SK-N-SH (cell line): ENCODE measurements around the gene GALNT11. TPM values are rescaled to one million over a fixed set of nuclear protein-coding genes. Genes with fewer than 3 reads are reported as not detected.

Experiments
- CTCF ChIA-PET: fragments of 300-600, 350-600 bp; formaldehyde crosslinking; extraction: SDS; loops from one replicate; lab custom pipeline; 2021; lab: Yijun Ruan, JAX
- POLR2A ChIA-PET: fragments of 350-600 bp; sonication (Branson Sonifier 250); formaldehyde crosslinking; extraction: SDS; loops from one replicate; lab custom pipeline; 2020; ENCODE audit warnings: antibody characterized with exemption, inconsistent platforms; lab: Yijun Ruan, JAX
- DNase-seq: peaks from one replicate; pipeline ENCODE4 v3.0.0; 2012
- H2AFZ ChIP-seq: fragments of 200-600 bp; sonication (generic); 2 replicates; pipeline ENCODE4 v1.8.1; 2016; ENCODE audit warnings: antibody characterized with exemption, mild to moderate bottlenecking, low read depth
- H3F3A ChIP-seq: fragments of 200-600 bp; sonication (generic); replicated peaks from 2 replicates; pipeline ENCODE3; 2016; ENCODE audit warnings: antibody characterized with exemption, mild to moderate bottlenecking; ENCODE audit not compliant: insufficient read depth
- H3K27ac ChIP-seq, 2 experiments: fragments of 200-500 bp in 1 of 2; fragments of 200-600 bp in 1 of 2; sonication (Bioruptor generic) in 1 of 2; sonication (generic), shearing (Covaris generic) in 1 of 2; 2 replicates each; pipeline versions ENCODE4 v1.5.1 to v1.6.1; 2014 to 2016; ENCODE audit warnings: low read depth in 2 of 2, inconsistent platforms in 1 of 2, low read length in 1 of 2, mild to moderate bottlenecking in 1 of 2, mixed read lengths in 1 of 2
- H3K27me3 ChIP-seq: fragments of 200-600 bp; sonication (generic), shearing (Covaris generic); 2 replicates; pipeline ENCODE4 v1.6.1; 2016; ENCODE audit warnings: mixed run types; ENCODE audit not compliant: insufficient read depth
- H3K36me3 ChIP-seq, 2 experiments: fragments of 200-500 bp in 1 of 2; fragments of 200-600 bp in 1 of 2; sonication (Bioruptor generic) in 1 of 2; sonication (generic) in 1 of 2; replicated peaks in 1 of 2; 2 replicates each; pipeline versions ENCODE3 to v1.5.1; 2014 to 2016; ENCODE audit warnings: low read length in 1 of 2, mild to moderate bottlenecking in 1 of 2; ENCODE audit not compliant: insufficient read depth in 2 of 2, control insufficient read depth in 1 of 2
- H3K4me1 ChIP-seq, 2 experiments: fragments of 200-500 bp in 1 of 2; fragments of 200-600 bp in 1 of 2; sonication (Bioruptor generic) in 1 of 2; sonication (generic), shearing (Covaris generic) in 1 of 2; 2 replicates each; pipeline versions ENCODE4 v1.5.1 to v1.6.1; 2014 to 2016; ENCODE audit warnings: low read depth in 1 of 2, low read length in 1 of 2, mixed run types in 1 of 2; ENCODE audit not compliant: insufficient read depth in 2 of 2, control insufficient read depth in 1 of 2
- H3K4me2 ChIP-seq: fragments of 200-600 bp; sonication (generic), shearing (Covaris generic); 2 replicates; pipeline ENCODE4 v1.6.1; 2017; ENCODE audit warnings: mixed run types
- H3K4me3 ChIP-seq, 2 experiments: fragments of 200-500 bp in 1 of 2; fragments of 200-600 bp in 1 of 2; sonication (Bioruptor generic) in 1 of 2; sonication (generic), shearing (Covaris generic) in 1 of 2; 2 replicates each; pipeline versions ENCODE4 v1.5.1 to v1.8.1; 2014 to 2016; ENCODE audit warnings: low read depth in 2 of 2, inconsistent platforms in 1 of 2, low read length in 1 of 2, mild to moderate bottlenecking in 1 of 2, mixed read lengths in 1 of 2, moderate library complexity in 1 of 2
- H3K79me2 ChIP-seq: fragments of 200-600 bp; sonication (generic); 2 replicates; pipeline ENCODE4 v1.8.1; 2017; ENCODE audit warnings: mild to moderate bottlenecking; ENCODE audit not compliant: insufficient read depth
- H3K9ac ChIP-seq: fragments of 200-600 bp; sonication (generic); 2 replicates; pipeline ENCODE4 v1.6.1; 2017; ENCODE audit warnings: mixed run types
- H3K9me2 ChIP-seq: fragments of 200-600 bp; sonication (generic); 2 replicates; pipeline ENCODE4 v1.6.1; 2017; ENCODE audit warnings: mixed run types
- H3K9me3 ChIP-seq: fragments of 200-600 bp; sonication (generic); 2 replicates; pipeline ENCODE4 v1.6.1; 2017; ENCODE audit warnings: mixed run types, mild to moderate bottlenecking, moderate library complexity
- H4K20me1 ChIP-seq: fragments of 200-600 bp; sonication (generic); 2 replicates; pipeline ENCODE4 v1.6.1; 2017; ENCODE audit warnings: mild to moderate bottlenecking, mixed run types; ENCODE audit not compliant: insufficient read depth
- CHD2 ChIP-seq: fragments of 150-350 bp; IDR thresholded peaks from 2 replicates; pipeline ENCODE4 v1.6.1; 2018; ENCODE audit warnings: low read length; ENCODE audit not compliant: partially characterized antibody
- ELF1 ChIP-seq: IDR thresholded peaks from 2 replicates; pipeline ENCODE4 v1.4.0; 2012
- FOSL2 ChIP-seq: IDR thresholded peaks from 2 replicates; pipeline ENCODE4 v1.4.0; 2012; ENCODE audit warnings: low read depth, mild to moderate bottlenecking, moderate library complexity, borderline replicate concordance
- FOXJ3 ChIP-seq: sonication (generic); formaldehyde crosslinking; IDR thresholded peaks from 2 replicates; pipeline ENCODE4 v1.5.1; 2020; ENCODE audit warnings: mild to moderate bottlenecking, missing genetic modification reagents
- FOXM1 ChIP-seq: IDR thresholded peaks from 2 replicates; pipeline ENCODE4 v1.4.0; 2012; ENCODE audit warnings: low read depth, mild to moderate bottlenecking
- GABPA ChIP-seq: IDR thresholded peaks from 2 replicates; pipeline ENCODE4 v1.4.0; 2012; ENCODE audit warnings: low read depth, mild to moderate bottlenecking
- GATA2 ChIP-seq: sonication (generic); formaldehyde crosslinking; IDR thresholded peaks from 2 replicates; pipeline ENCODE4 v1.5.0; 2020; ENCODE audit warnings: mild to moderate bottlenecking, missing genetic modification reagents
- JUND ChIP-seq: IDR thresholded peaks from 2 replicates; pipeline ENCODE4 v1.4.0; 2012
- NFIC ChIP-seq: IDR thresholded peaks from 2 replicates; pipeline ENCODE4 v1.4.0; 2012; ENCODE audit warnings: borderline replicate concordance
- RAD21 ChIP-seq: IDR thresholded peaks from 2 replicates; pipeline ENCODE4 v1.6.1; 2012; ENCODE audit warnings: mild to moderate bottlenecking, low read length
- SMC3 ChIP-seq: IDR thresholded peaks from 2 replicates; pipeline ENCODE4 v1.6.1; 2012; ENCODE audit warnings: low read depth, low read length, improper control_type of control experiment
- WGBS: methylation state at CpG from one replicate; pipeline ENCODE4 v1.1.6; 2017; ENCODE audit warnings: low lambda C conversion rate; 5-methylcytosine and 5-hydroxymethylcytosine counted together
- polyA plus RNA-seq, 3 experiments: library from polyadenylated mRNA; depleted of rRNA; stranded (reverse); fragments of >200 nt; gene quantifications; 2 replicates each; pipeline ENCODE4 v1.2.3, GENCODE V29; 2012
- TF ChIP-seq, protein P1 (sequence below): IDR thresholded peaks from 2 replicates; pipeline ENCODE4 v1.4.0; 2012; ENCODE audit warnings: low read depth, borderline replicate concordance
- TF ChIP-seq, protein P2 (sequence below): fragments of 200-600 bp; sonication (generic); IDR thresholded peaks from 2 replicates; pipeline ENCODE4 v1.6.1; 2017; ENCODE audit warnings: antibody characterized with exemption, mild to moderate bottlenecking, moderate library complexity
- TF ChIP-seq, protein P3 (sequence below): fragments of 150-350 bp; IDR thresholded peaks from 2 replicates; pipeline ENCODE4 v1.6.1; 2016; ENCODE audit warnings: mild to moderate bottlenecking, low read depth, low read length
- TF ChIP-seq, protein P4 (sequence below): IDR thresholded peaks from 2 replicates; pipeline ENCODE4 v1.6.1; 2012; ENCODE audit warnings: mild to moderate bottlenecking, low read depth, low read length, moderate library complexity
- TF ChIP-seq, protein P5 (sequence below): IDR thresholded peaks from 2 replicates; pipeline ENCODE4 v1.4.0; 2012; ENCODE audit warnings: low read depth, borderline replicate concordance

Gene GALNT11
- polyA plus RNA-seq, 1 of the 3 experiments (the other 2 are of a cell fraction) = 70.0 TPM

DNA sequence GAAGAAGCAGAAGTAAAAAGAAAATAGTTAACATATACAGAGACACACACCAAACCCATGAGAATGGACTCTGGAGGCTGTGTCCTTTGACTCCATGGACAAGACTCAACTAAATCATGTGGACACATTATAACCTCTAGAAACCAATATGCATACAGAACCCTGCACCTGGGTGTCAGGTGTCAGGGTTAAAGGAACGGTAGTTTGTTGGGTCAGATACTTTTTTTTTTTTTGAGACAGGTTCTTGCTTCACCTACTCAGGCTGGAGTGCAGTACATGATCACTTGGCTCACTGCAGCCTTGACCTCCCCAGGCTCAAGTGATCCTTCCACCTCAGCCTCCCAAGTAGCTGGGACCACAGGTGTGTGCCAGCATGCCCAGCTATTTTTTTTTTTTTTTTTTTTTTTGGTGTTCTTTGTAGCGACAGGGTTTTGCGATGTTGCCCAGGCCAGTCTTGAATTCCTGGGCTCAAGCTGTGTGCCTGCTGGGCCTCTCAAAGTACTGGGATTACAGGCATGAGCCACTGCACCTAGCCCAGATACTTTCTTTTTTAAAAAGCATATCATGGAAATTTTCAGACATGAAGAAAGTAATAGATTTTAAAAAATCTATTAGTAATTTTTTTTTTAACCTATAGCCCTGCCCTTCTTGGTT, 31.3 kb downstream of the GALNT11 start (continued):
- TF ChIP-seq, protein P1, sequence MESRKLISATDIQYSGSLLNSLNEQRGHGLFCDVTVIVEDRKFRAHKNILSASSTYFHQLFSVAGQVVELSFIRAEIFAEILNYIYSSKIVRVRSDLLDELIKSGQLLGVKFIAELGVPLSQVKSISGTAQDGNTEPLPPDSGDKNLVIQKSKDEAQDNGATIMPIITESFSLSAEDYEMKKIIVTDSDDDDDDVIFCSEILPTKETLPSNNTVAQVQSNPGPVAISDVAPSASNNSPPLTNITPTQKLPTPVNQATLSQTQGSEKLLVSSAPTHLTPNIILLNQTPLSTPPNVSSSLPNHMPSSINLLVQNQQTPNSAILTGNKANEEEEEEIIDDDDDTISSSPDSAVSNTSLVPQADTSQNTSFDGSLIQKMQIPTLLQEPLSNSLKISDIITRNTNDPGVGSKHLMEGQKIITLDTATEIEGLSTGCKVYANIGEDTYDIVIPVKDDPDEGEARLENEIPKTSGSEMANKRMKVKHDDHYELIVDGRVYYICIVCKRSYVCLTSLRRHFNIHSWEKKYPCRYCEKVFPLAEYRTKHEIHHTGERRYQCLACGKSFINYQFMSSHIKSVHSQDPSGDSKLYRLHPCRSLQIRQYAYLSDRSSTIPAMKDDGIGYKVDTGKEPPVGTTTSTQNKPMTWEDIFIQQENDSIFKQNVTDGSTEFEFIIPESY = no peak
- TF ChIP-seq, protein P2, sequence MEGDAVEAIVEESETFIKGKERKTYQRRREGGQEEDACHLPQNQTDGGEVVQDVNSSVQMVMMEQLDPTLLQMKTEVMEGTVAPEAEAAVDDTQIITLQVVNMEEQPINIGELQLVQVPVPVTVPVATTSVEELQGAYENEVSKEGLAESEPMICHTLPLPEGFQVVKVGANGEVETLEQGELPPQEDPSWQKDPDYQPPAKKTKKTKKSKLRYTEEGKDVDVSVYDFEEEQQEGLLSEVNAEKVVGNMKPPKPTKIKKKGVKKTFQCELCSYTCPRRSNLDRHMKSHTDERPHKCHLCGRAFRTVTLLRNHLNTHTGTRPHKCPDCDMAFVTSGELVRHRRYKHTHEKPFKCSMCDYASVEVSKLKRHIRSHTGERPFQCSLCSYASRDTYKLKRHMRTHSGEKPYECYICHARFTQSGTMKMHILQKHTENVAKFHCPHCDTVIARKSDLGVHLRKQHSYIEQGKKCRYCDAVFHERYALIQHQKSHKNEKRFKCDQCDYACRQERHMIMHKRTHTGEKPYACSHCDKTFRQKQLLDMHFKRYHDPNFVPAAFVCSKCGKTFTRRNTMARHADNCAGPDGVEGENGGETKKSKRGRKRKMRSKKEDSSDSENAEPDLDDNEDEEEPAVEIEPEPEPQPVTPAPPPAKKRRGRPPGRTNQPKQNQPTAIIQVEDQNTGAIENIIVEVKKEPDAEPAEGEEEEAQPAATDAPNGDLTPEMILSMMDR = no peak
- TF ChIP-seq FOXJ3 (CRISPR knock-in tag) (no peak), FOSL2 (no peak), NFIC (no peak)
- TF ChIP-seq, protein P3, sequence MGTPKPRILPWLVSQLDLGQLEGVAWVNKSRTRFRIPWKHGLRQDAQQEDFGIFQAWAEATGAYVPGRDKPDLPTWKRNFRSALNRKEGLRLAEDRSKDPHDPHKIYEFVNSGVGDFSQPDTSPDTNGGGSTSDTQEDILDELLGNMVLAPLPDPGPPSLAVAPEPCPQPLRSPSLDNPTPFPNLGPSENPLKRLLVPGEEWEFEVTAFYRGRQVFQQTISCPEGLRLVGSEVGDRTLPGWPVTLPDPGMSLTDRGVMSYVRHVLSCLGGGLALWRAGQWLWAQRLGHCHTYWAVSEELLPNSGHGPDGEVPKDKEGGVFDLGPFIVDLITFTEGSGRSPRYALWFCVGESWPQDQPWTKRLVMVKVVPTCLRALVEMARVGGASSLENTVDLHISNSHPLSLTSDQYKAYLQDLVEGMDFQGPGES = no peak

DNA sequence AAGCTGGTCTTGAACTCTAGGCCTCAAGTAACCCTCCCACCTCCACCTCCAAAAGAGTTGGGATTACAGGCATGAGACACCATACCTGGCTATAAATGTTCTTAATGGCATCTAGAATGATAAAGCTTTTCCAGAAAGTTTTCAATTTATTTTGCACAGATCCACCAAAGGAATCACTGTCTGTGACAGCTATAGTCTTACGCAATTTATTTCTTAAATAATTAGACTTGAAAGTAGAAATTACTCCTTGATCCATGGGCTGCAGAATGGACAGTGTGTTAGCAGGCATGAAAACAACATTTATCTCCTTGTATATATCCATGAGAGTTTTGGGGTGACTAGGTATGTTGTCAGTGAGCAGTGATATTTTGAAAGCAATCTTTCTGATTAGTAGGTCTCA, 33.8 kb downstream of the GALNT11 start:
- Histone ChIP-seq H4K20me1 (no peaks in the 10 kb centered on the region), H3K9me2 (no peaks in the 10 kb centered on the region), H3F3A (no peaks in the 10 kb centered on the region), H3K9me3 (no peaks in the 10 kb centered on the region), H3K79me2 (peaks cover 33% of the 10 kb centered on the region), H2AFZ (no peak overlapping the region), H3K4me1 (peaks cover 0 to 4% of the 10 kb centered on the region in 2 experiments; a peak in 1 of 4 replicates), H3K4me3 (no peak overlapping the region), H3K27me3 (no peaks in the 10 kb centered on the region), H3K27ac (no peak overlapping the region), H3K36me3 (peaks cover 0 to 4% of the 10 kb centered on the region in 2 experiments), H3K4me2 (no peak overlapping the region), H3K9ac (no peak overlapping the region)
- POLR2A ChIA-PET = no interaction called here
- WGBS = 100% methylated on average over 1 of the region's 1 CpG
- CTCF ChIA-PET = interaction anchor here (0.6 to 1.7 kb wide), 3 partner anchors 10 to 277 kb away, joined by 3 read pairs; no protein-coding TSS in a partner anchor
- DNase-seq = no peak
- TF ChIP-seq, protein P4, sequence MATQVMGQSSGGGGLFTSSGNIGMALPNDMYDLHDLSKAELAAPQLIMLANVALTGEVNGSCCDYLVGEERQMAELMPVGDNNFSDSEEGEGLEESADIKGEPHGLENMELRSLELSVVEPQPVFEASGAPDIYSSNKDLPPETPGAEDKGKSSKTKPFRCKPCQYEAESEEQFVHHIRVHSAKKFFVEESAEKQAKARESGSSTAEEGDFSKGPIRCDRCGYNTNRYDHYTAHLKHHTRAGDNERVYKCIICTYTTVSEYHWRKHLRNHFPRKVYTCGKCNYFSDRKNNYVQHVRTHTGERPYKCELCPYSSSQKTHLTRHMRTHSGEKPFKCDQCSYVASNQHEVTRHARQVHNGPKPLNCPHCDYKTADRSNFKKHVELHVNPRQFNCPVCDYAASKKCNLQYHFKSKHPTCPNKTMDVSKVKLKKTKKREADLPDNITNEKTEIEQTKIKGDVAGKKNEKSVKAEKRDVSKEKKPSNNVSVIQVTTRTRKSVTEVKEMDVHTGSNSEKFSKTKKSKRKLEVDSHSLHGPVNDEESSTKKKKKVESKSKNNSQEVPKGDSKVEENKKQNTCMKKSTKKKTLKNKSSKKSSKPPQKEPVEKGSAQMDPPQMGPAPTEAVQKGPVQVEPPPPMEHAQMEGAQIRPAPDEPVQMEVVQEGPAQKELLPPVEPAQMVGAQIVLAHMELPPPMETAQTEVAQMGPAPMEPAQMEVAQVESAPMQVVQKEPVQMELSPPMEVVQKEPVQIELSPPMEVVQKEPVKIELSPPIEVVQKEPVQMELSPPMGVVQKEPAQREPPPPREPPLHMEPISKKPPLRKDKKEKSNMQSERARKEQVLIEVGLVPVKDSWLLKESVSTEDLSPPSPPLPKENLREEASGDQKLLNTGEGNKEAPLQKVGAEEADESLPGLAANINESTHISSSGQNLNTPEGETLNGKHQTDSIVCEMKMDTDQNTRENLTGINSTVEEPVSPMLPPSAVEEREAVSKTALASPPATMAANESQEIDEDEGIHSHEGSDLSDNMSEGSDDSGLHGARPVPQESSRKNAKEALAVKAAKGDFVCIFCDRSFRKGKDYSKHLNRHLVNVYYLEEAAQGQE = no peak
- TF ChIP-seq RAD21 (no peak), CHD2 (no peak), SMC3 (no peak), GATA2 (no peak), JUND (no peak), FOXM1 (no peak), FOXJ3 (CRISPR knock-in tag) (no peak), ELF1 (no peak), GABPA (no peak)
- TF ChIP-seq, protein P1 = no peak
- TF ChIP-seq, protein P5, sequence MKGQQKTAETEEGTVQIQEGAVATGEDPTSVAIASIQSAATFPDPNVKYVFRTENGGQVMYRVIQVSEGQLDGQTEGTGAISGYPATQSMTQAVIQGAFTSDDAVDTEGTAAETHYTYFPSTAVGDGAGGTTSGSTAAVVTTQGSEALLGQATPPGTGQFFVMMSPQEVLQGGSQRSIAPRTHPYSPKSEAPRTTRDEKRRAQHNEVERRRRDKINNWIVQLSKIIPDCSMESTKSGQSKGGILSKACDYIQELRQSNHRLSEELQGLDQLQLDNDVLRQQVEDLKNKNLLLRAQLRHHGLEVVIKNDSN = no peak
- TF ChIP-seq, protein P2 = no peak
